ENCODE results near the gene PIP4K2C. TPM values are rescaled to one million over a fixed set of nuclear protein-coding genes. Genes with fewer than 3 reads are reported as not detected.
"Not testable (repeated sequence)": the region's sequence is repeated elsewhere in the genome, so short reads cannot be mapped to it uniquely, and the experiment has no call there.

PIP4K2C gene
- polyA plus RNA-seq, 1 experiment = 30.1 TPM

GRCh38 chr12:57585156-57585555 lies 5.8 kb upstream of the PIP4K2C start:
- Histone ChIP-seq H3K36me3 (ENCODE audit: control insufficient read depth, insufficient read depth, low read length) (no peaks in the 10 kb centered on the region; the same call in 1 of the 2 replicates), H3K4me3 (ENCODE audit: low read depth, low read length) (no peak overlapping the region), H3K27me3 (ENCODE audit: control insufficient read depth, insufficient read depth, low read length) (peaks cover 1% of the 10 kb centered on the region; the same call in 1 of the 2 replicates)
- TF ChIP-seq CTCF (IDR thresholded peaks at IDR 0.05; ENCODE audit: insufficient read depth, low read depth, low read length) = no peak
- POLR2A ChIA-PET = no interaction called here
- no peak for DNase-seq (ENCODE audit: low read depth)
- CTCF ChIA-PET = interaction anchor here (0.8 to 8.4 kb wide), 9 partner anchors 8 to 126 kb away, joined by 3 to 257 read pairs (median 33); partner anchors contain the start of genes ARHGEF25 and B4GALNT1

GRCh38 chr12:57586128-57586527 lies 4.9 kb upstream of the PIP4K2C start:
- DNase-seq (ENCODE audit: low read depth) = no peak

GRCh38 chr12:57586832-57587429 lies 4.1 kb upstream of the PIP4K2C start:
- no peak for TF ChIP-seq CTCF (IDR thresholded peaks at IDR 0.05; ENCODE audit: insufficient read depth, low read depth, low read length)
- Histone ChIP-seq H3K27me3 (ENCODE audit: control insufficient read depth, insufficient read depth, low read length) (peaks cover 1% of the 10 kb centered on the region; the same call in 1 of the 2 replicates), H3K36me3 (ENCODE audit: control insufficient read depth, insufficient read depth, low read length) (no peaks in the 10 kb centered on the region), H3K4me3 (ENCODE audit: low read depth, low read length) (no peak overlapping the region)
- ChIA-PET POLR2A (no interaction called here), CTCF (interaction anchor here (4.6 kb wide), 1 partner anchor 14 kb away, joined by 56 read pairs; no protein-coding TSS in a partner anchor)
- DNase-seq (ENCODE audit: low read depth) = no peak

More at GRCh38 chr12:57586128-57586527, 4.9 kb upstream of the PIP4K2C start:
- POLR2A ChIA-PET = no interaction called here
- Histone ChIP-seq H3K36me3 (ENCODE audit: control insufficient read depth, insufficient read depth, low read length) (no peaks in the 10 kb centered on the region), H3K4me3 (ENCODE audit: low read depth, low read length) (no peak overlapping the region), H3K27me3 (ENCODE audit: control insufficient read depth, insufficient read depth, low read length) (peaks cover 1% of the 10 kb centered on the region; the same call in 1 of the 2 replicates)
- TF ChIP-seq CTCF (IDR thresholded peaks at IDR 0.05; ENCODE audit: insufficient read depth, low read depth, low read length) = no peak
- CTCF ChIA-PET = interaction anchor here (4.3 to 8.4 kb wide), 3 partner anchors 13 to 41 kb away, joined by 51 to 257 read pairs (median 56); partner anchors contain the start of genes ARHGEF25 and B4GALNT1

GRCh38 chr12:57588951-57589610 lies 1.9 kb upstream of the PIP4K2C start:
- POLR2A ChIA-PET = not testable (repeated sequence)
- CTCF ChIA-PET = interaction anchor here (1.0 to 3.2 kb wide), 6 partner anchors 24 to 130 kb away, joined by 3 to 8 read pairs (median 4); partner anchors contain the start of genes B4GALNT1 and GLI1

GRCh38 chr12:57590479-57590863 lies 521 bp upstream of the PIP4K2C start:
- no peak for TF ChIP-seq CTCF (IDR thresholded peaks at IDR 0.05; ENCODE audit: insufficient read depth, low read depth, low read length)
- no peak for DNase-seq (ENCODE audit: low read depth)
- no peaks in the 10 kb centered on the region for H3K36me3 ChIP-seq (ENCODE audit: control insufficient read depth, insufficient read depth, low read length)
- H3K27me3 ChIP-seq (ENCODE audit: control insufficient read depth, insufficient read depth, low read length) = no peaks in the 10 kb centered on the region; the same call in 1 of the 2 replicates
- ChIA-PET POLR2A (no interaction called here), CTCF (interaction anchor here (1.0 to 4.8 kb wide), 4 partner anchors 22 to 132 kb away, joined by 3 to 35 read pairs (median 6); partner anchors contain the start of genes B4GALNT1 and GLI1)
- H3K4me3 ChIP-seq (ENCODE audit: low read depth, low read length) = peak overlapping the region; percentile 94

More at GRCh38 chr12:57588951-57589610, 1.9 kb upstream of the PIP4K2C start:
- not testable (repeated sequence) for H3K27me3 ChIP-seq (ENCODE audit: control insufficient read depth, insufficient read depth, low read length); H3K36me3 ChIP-seq (ENCODE audit: control insufficient read depth, insufficient read depth, low read length); DNase-seq (ENCODE audit: low read depth); H3K4me3 ChIP-seq (ENCODE audit: low read depth, low read length)

Data from BJ (cell line).